ENCODE data around the gene SCYL3.

DNA sequence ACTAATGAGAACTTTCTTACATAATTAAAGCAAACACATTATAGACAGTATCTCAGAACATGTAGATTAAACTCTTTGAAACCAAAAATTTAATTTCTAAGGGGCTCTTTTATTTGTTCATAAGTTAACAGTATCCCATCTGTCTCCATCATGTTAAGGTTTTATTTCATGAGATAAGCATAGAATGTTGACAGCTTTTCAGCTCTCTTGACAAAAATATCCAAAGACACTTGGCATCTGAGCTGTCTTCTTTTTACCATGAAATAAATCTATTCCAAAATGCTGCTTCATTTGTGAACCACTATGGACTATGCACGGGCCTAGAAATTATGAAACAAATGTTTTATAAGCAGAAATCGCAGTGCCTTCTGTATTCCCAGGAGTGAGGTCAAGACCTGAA, 45.2 kb downstream of the SCYL3 start:
- TF ChIP-seq, protein P1, sequence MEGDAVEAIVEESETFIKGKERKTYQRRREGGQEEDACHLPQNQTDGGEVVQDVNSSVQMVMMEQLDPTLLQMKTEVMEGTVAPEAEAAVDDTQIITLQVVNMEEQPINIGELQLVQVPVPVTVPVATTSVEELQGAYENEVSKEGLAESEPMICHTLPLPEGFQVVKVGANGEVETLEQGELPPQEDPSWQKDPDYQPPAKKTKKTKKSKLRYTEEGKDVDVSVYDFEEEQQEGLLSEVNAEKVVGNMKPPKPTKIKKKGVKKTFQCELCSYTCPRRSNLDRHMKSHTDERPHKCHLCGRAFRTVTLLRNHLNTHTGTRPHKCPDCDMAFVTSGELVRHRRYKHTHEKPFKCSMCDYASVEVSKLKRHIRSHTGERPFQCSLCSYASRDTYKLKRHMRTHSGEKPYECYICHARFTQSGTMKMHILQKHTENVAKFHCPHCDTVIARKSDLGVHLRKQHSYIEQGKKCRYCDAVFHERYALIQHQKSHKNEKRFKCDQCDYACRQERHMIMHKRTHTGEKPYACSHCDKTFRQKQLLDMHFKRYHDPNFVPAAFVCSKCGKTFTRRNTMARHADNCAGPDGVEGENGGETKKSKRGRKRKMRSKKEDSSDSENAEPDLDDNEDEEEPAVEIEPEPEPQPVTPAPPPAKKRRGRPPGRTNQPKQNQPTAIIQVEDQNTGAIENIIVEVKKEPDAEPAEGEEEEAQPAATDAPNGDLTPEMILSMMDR (IDR thresholded peaks at IDR 0.05): no peak
- TF ChIP-seq POLR2A (IDR thresholded peaks at IDR 0.05): no peak
